ENCODE data around the gene CABLES2.

DNA sequence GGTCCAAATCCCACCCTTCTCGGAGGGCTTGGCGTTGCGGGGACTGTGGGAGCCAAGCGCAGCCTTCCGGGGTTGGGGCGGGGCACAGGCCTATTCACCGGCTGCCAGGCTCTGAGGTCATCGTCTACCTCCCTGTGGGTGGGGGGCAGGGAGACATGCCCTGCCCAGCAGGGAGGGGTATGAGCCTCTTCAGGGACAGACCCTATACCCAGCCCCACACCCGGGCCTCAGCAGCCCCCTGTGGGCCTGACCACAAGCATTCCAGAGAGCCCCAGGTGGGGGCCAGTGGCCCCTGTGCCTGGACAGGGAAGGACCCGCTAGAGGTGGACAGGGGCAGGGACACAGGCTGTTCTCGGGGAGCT, 51.6 kb downstream of the CABLES2 start:
- TF ChIP-seq, protein P1, sequence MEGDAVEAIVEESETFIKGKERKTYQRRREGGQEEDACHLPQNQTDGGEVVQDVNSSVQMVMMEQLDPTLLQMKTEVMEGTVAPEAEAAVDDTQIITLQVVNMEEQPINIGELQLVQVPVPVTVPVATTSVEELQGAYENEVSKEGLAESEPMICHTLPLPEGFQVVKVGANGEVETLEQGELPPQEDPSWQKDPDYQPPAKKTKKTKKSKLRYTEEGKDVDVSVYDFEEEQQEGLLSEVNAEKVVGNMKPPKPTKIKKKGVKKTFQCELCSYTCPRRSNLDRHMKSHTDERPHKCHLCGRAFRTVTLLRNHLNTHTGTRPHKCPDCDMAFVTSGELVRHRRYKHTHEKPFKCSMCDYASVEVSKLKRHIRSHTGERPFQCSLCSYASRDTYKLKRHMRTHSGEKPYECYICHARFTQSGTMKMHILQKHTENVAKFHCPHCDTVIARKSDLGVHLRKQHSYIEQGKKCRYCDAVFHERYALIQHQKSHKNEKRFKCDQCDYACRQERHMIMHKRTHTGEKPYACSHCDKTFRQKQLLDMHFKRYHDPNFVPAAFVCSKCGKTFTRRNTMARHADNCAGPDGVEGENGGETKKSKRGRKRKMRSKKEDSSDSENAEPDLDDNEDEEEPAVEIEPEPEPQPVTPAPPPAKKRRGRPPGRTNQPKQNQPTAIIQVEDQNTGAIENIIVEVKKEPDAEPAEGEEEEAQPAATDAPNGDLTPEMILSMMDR (conservative IDR thresholded peaks at IDR 0.05 in 1 of 2, IDR thresholded peaks at IDR 0.05 in 1 of 2; ENCODE audit: extremely low read depth in 1 of 2, insufficient read depth in 1 of 2, low read depth in 1 of 2, low read length in 2 of 2): no peak
- no peak for TF ChIP-seq EZH2 (IDR thresholded peaks at IDR 0.05; ENCODE audit: borderline replicate concordance, low read length)
